Right kidney (tissue), 1 donor: ENCODE measurements around the gene TPP1.

Experiments used
- DNase-seq: peaks from one replicate; pipeline ENCODE4 v3.0.0-alpha.2; 2016

TPP1 gene

GRCh38 chr11:6648501-6648900, 29.3 kb upstream of the TPP1 start:
- DNase-seq, result no peak

- DNase-seq, result no peak
Measured at GRCh38 chr11:6647836-6648235, 28.6 kb upstream of the TPP1 start.

- peak; percentile 47 for DNase-seq
Measured at GRCh38 chr11:6646918-6647679, 27.9 kb upstream of the TPP1 start.

- DNase-seq, result peak; percentile 49
Measured at GRCh38 chr11:6646576-6646917, 27.3 kb upstream of the TPP1 start.

- DNase-seq, result no peak
Measured at GRCh38 chr11:6646071-6646470, 26.8 kb upstream of the TPP1 start.

GRCh38 chr11:6642957-6643356, 23.7 kb upstream of the TPP1 start:
- DNase-seq, result no peak

GRCh38 chr11:6640985-6641701, 21.9 kb upstream of the TPP1 start:
- DNase-seq, result no peak

- DNase-seq, result no peak
Measured at GRCh38 chr11:6640036-6640984, 21.1 kb upstream of the TPP1 start.

GRCh38 chr11:6638429-6638828, 19.2 kb upstream of the TPP1 start:
- DNase-seq, result no peak

GRCh38 chr11:6637871-6638270, 18.6 kb upstream of the TPP1 start:
- DNase-seq, result no peak

- DNase-seq, result no peak
Measured at GRCh38 chr11:6636480-6636879, 17.3 kb upstream of the TPP1 start.

- peak; percentile 47 for DNase-seq
Measured at GRCh38 chr11:6635082-6635932, 16.1 kb upstream of the TPP1 start.

GRCh38 chr11:6634534-6634933, 15.3 kb upstream of the TPP1 start:
- no peak for DNase-seq

- no peak for DNase-seq
Measured at GRCh38 chr11:6633422-6634408, 14.5 kb upstream of the TPP1 start.

GRCh38 chr11:6632116-6633073, 13.2 kb upstream of the TPP1 start:
- DNase-seq, result no peak

GRCh38 chr11:6631361-6631890, 12.2 kb upstream of the TPP1 start:
- no peak for DNase-seq

- DNase-seq, result no peak
Measured at GRCh38 chr11:6630632-6631291, 11.5 kb upstream of the TPP1 start.

GRCh38 chr11:6629892-6630631, 10.8 kb upstream of the TPP1 start:
- peak; percentile 75 for DNase-seq
